Activated CD4-positive, CD25-positive, alpha-beta regulatory T cell (primary cell): ENCODE results near the gene IGFL3.
"Not testable (repeated sequence)": the region's sequence is repeated elsewhere in the genome, so short reads cannot be mapped to it uniquely, and the experiment has no call there.

Experiments used
- DNase-seq, 4 experiments: peaks; one replicate each; lab custom pipeline; 2025; lab: John Stamatoyannopoulos, UW

The IGFL3 gene

GRCh38 chr19:46124638-46125115, at the start of gene IGFL3:
Gene IGFL3, minus strand, starts transcription at chr19:46124688. Its CDS starts 39 bp downstream, at chr19:46124649.
- no peak for DNase-seq

- DNase-seq: no peak
Measured at GRCh38 chr19:46173886-46174480, 49.5 kb upstream of the IGFL3 start.

- no peak for DNase-seq
Measured at GRCh38 chr19:46162731-46163130, 38.2 kb upstream of the IGFL3 start.

- not testable (repeated sequence) for DNase-seq
Measured at GRCh38 chr19:46161642-46162257, 37.3 kb upstream of the IGFL3 start.

- DNase-seq: no peak
Measured at GRCh38 chr19:46160233-46160775, 35.8 kb upstream of the IGFL3 start.

GRCh38 chr19:46159418-46160232, 35.1 kb upstream of the IGFL3 start:
- DNase-seq: no peak

- DNase-seq: no peak
Measured at GRCh38 chr19:46155237-46155636, 30.7 kb upstream of the IGFL3 start.

GRCh38 chr19:46150606-46151005, 26.1 kb upstream of the IGFL3 start:
- no peak for DNase-seq

- no peak for DNase-seq
Measured at GRCh38 chr19:46147791-46148288, 23.4 kb upstream of the IGFL3 start, which contains the start of gene IGFL2. Gene IGFL2, plus strand, starts transcription at chr19:46148238. Its CDS starts 41 bp downstream, at chr19:46148279.

GRCh38 chr19:46147166-46147740, 22.8 kb upstream of the IGFL3 start:
- DNase-seq: no peak

- DNase-seq: no peak
Measured at GRCh38 chr19:46144756-46145155, 20.3 kb upstream of the IGFL3 start.

- no peak for DNase-seq
Measured at GRCh38 chr19:46142294-46142693, 17.8 kb upstream of the IGFL3 start.

- no peak for DNase-seq
Measured at GRCh38 chr19:46141421-46141820, 16.9 kb upstream of the IGFL3 start.

- no peak for DNase-seq
Measured at GRCh38 chr19:46137915-46138473, 13.5 kb upstream of the IGFL3 start.

GRCh38 chr19:46134527-46134926, 10.0 kb upstream of the IGFL3 start:
- no peak for DNase-seq

GRCh38 chr19:46133777-46134241, 9.3 kb upstream of the IGFL3 start:
- no peak for DNase-seq

GRCh38 chr19:46133101-46133627, 8.7 kb upstream of the IGFL3 start:
- DNase-seq: no peak

GRCh38 chr19:46132508-46133100, 8.1 kb upstream of the IGFL3 start:
- no peak for DNase-seq

- no peak for DNase-seq
Measured at GRCh38 chr19:46131485-46132143, 7.1 kb upstream of the IGFL3 start.

- no peak for DNase-seq
Measured at GRCh38 chr19:46126086-46126580, 1.6 kb upstream of the IGFL3 start.
